Osteoblast (primary cell): ENCODE data around the gene RYR3. TPM values are rescaled to one million over a fixed set of nuclear protein-coding genes. Genes with fewer than 3 reads are reported as not detected.

Experiments used
- DNase-seq: peaks from one replicate; pipeline ENCODE4 v3.0.0; 2011; ENCODE audit warnings: low spot score, mixed read lengths; ENCODE audit not compliant: insufficient read length; ENCODE audit errors: missing footprints
- H2AFZ ChIP-seq: 2 replicates; pipeline ENCODE4 v1.6.0; 2011; ENCODE audit warnings: mild to moderate bottlenecking, low read length
- H3K27ac ChIP-seq: 2 replicates; pipeline ENCODE4 v1.5.1; 2011; ENCODE audit warnings: mild to moderate bottlenecking, low read depth, low read length, moderate library complexity
- H3K27me3 ChIP-seq: 2 replicates; pipeline ENCODE4 v1.6.0; 2012; ENCODE audit warnings: mild to moderate bottlenecking, control low read depth, inconsistent platforms, low read length, moderate library complexity; ENCODE audit not compliant: insufficient read depth
- H3K36me3 ChIP-seq: 2 replicates; pipeline ENCODE4 v1.5.1; 2011; ENCODE audit warnings: mild to moderate bottlenecking, low read length, control low read depth, moderate library complexity; ENCODE audit not compliant: insufficient read depth
- H3K4me1 ChIP-seq: 2 replicates; pipeline ENCODE4 v1.5.1; 2011; ENCODE audit warnings: mild to moderate bottlenecking, low read length, control low read depth, moderate library complexity; ENCODE audit not compliant: insufficient read depth
- H3K4me2 ChIP-seq: 2 replicates; pipeline ENCODE4 v1.6.0; 2011; ENCODE audit warnings: mild to moderate bottlenecking, low read length; ENCODE audit not compliant: insufficient read depth
- H3K4me3 ChIP-seq: fragments of 200-600 bp; sonication (generic); 3 replicates; pipeline ENCODE4 v1.5.1; 2012; ENCODE audit warnings: mild to moderate bottlenecking, low read length, inconsistent platforms; ENCODE audit not compliant: insufficient read depth
- H3K79me2 ChIP-seq: 2 replicates; pipeline ENCODE4 v1.6.0; 2012; ENCODE audit warnings: mild to moderate bottlenecking, low read length, control low read depth, inconsistent platforms; ENCODE audit not compliant: insufficient read depth
- H3K9me3 ChIP-seq: 2 replicates; pipeline ENCODE4 v1.5.1; 2011; ENCODE audit warnings: low read depth, low read length, control low read depth
- H4K20me1 ChIP-seq: 2 replicates; pipeline ENCODE4 v1.6.0; 2012; ENCODE audit warnings: mild to moderate bottlenecking, low read length, control low read depth; ENCODE audit not compliant: insufficient read depth
- total RNA-seq: library from RNA; depleted of rRNA; stranded (reverse); fragments of >200 nt; gene quantifications from 2 replicates; pipeline ENCODE4 v1.2.3, GENCODE V29; 2012
- TF ChIP-seq, protein P1 (sequence below): IDR thresholded peaks from 2 replicates; pipeline ENCODE4 v1.5.1; 2011; ENCODE audit warnings: mild to moderate bottlenecking, low read depth, low read length, moderate library complexity; ENCODE audit errors: extremely low read depth

The RYR3 gene
- total RNA-seq, 1 donor: not detected

DNA sequence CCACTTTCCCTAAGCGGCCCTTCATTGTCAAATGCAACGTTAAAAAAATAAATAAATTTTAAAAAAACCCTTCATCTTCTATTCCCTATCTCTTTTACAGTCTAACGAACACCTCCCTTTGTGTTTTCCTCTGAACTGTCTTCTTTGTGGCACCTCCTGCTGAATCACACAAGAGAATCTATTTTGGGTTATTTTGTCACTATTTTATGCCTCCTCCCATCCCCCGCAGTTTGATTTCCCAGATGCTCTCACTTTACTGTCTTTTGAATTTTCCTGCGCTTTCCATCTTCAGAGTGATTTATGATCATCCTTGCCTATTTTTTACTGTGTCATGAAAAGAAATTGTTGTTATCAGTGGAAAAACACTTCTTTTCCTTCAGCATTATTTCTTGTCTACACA, 32.5 kb downstream of the RYR3 start:
- Histone ChIP-seq H3K4me3 (no peak overlapping the region), H3K4me1 (no peaks in the 10 kb centered on the region), H3K27ac (no peak overlapping the region), H4K20me1 (no peaks in the 10 kb centered on the region), H2AFZ (no peak overlapping the region), H3K9me3 (no peaks in the 10 kb centered on the region), H3K27me3 (no peaks in the 10 kb centered on the region), H3K79me2 (no peaks in the 10 kb centered on the region), H3K36me3 (no peaks in the 10 kb centered on the region), H3K4me2 (no peak overlapping the region)
- no peak for DNase-seq
- TF ChIP-seq, protein P1, sequence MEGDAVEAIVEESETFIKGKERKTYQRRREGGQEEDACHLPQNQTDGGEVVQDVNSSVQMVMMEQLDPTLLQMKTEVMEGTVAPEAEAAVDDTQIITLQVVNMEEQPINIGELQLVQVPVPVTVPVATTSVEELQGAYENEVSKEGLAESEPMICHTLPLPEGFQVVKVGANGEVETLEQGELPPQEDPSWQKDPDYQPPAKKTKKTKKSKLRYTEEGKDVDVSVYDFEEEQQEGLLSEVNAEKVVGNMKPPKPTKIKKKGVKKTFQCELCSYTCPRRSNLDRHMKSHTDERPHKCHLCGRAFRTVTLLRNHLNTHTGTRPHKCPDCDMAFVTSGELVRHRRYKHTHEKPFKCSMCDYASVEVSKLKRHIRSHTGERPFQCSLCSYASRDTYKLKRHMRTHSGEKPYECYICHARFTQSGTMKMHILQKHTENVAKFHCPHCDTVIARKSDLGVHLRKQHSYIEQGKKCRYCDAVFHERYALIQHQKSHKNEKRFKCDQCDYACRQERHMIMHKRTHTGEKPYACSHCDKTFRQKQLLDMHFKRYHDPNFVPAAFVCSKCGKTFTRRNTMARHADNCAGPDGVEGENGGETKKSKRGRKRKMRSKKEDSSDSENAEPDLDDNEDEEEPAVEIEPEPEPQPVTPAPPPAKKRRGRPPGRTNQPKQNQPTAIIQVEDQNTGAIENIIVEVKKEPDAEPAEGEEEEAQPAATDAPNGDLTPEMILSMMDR: no peak

DNA sequence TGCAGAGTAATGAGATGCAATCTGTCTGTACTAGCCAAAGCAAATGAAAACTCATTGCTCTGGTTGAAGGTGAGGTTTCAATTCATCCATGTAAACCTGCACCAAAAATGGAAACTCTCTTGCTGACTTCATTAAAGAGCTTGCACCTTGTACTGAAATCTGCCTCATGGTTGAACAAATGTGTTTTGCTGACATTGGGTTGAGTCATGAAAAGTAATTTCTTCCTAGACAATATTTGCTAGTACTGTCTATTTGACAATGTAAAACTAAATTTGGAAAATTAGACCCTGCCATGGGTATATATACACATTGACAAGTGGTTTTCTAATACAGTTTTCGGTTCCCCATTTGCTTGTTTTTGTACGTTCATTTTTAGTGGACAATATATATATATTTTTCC, 33.3 kb downstream of the RYR3 start:
- no peak overlapping the region for H3K27ac ChIP-seq
- no peaks in the 10 kb centered on the region for H3K36me3 ChIP-seq
- H3K9me3 ChIP-seq: no peaks in the 10 kb centered on the region
- TF ChIP-seq, protein P1: no peak
- H3K27me3 ChIP-seq: no peaks in the 10 kb centered on the region
- no peaks in the 10 kb centered on the region for H3K79me2 ChIP-seq
- H3K4me3 ChIP-seq: no peak overlapping the region
- H2AFZ ChIP-seq: no peak overlapping the region
- DNase-seq: no peak
- H3K4me2 ChIP-seq: no peak overlapping the region
- no peaks in the 10 kb centered on the region for H4K20me1 ChIP-seq
- no peaks in the 10 kb centered on the region for H3K4me1 ChIP-seq

DNA sequence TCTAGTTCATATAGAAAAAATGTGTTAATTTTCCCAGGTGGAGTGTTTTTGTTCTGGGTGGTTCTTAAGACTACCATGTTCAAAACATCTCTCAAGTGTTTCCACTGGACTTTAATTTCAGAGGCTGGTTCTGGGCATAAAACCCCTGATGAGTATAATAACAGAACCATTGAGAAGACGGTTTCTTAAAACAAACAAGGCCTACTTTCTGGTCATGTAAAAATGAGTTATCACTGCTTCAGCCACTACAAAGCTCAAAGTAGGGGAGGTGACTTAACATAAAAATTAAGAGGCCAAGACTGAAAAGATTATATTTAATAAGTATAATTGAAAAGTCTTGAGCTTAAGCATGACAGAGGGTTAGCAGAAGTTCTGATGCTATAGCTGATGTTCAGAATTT, 33.8 kb downstream of the RYR3 start:
- no peak for DNase-seq
- H3K4me3 ChIP-seq: no peak overlapping the region
- TF ChIP-seq, protein P1: no peak
- H3K36me3 ChIP-seq: no peaks in the 10 kb centered on the region
- no peaks in the 10 kb centered on the region for H3K9me3 ChIP-seq
- no peaks in the 10 kb centered on the region for H4K20me1 ChIP-seq
- H3K4me2 ChIP-seq: no peak overlapping the region
- H3K27me3 ChIP-seq: no peaks in the 10 kb centered on the region
- H3K4me1 ChIP-seq: no peaks in the 10 kb centered on the region
- H3K27ac ChIP-seq: no peak overlapping the region
- no peaks in the 10 kb centered on the region for H3K79me2 ChIP-seq
- H2AFZ ChIP-seq: no peak overlapping the region

DNA sequence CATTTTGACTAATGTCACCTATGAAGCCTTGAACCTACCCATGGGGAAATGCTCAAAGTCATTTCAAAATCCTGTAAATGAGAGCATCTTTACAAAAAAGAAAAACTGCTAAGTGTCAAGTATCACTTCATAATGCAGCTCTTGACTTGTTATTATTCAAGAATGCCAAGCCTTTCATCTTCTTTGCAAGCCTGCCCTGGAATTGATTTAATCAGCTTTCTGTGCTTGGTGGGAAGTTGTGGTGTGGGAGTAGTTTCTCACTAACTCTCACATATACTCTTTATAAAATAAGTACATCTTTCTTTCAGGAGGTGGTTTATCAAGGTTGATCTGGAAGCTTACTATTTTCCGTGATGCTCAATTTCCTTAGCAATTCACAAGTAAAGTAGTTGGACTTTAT, 43.6 kb downstream of the RYR3 start:
- Histone ChIP-seq H4K20me1 (no peaks in the 10 kb centered on the region), H3K4me2 (no peak overlapping the region), H3K27ac (no peak overlapping the region), H3K79me2 (no peaks in the 10 kb centered on the region), H3K4me3 (no peak overlapping the region), H2AFZ (no peak overlapping the region), H3K27me3 (no peaks in the 10 kb centered on the region), H3K9me3 (no peaks in the 10 kb centered on the region), H3K36me3 (no peaks in the 10 kb centered on the region), H3K4me1 (no peaks in the 10 kb centered on the region)
- TF ChIP-seq, protein P1: no peak
- no peak for DNase-seq
